ENCODE data around the gene ZNF205. TPM values are rescaled to one million over a fixed set of nuclear protein-coding genes. Genes with fewer than 3 reads are reported as not detected.

The ZNF205 gene
- total and polyA plus RNA-seq, 9 of the 15 experiments (the other 6 are each of a cell fraction or from before 2014, with no cell fraction given): 2.4 to 11.8 (median 5.1) TPM; not detected in 2

DNA sequence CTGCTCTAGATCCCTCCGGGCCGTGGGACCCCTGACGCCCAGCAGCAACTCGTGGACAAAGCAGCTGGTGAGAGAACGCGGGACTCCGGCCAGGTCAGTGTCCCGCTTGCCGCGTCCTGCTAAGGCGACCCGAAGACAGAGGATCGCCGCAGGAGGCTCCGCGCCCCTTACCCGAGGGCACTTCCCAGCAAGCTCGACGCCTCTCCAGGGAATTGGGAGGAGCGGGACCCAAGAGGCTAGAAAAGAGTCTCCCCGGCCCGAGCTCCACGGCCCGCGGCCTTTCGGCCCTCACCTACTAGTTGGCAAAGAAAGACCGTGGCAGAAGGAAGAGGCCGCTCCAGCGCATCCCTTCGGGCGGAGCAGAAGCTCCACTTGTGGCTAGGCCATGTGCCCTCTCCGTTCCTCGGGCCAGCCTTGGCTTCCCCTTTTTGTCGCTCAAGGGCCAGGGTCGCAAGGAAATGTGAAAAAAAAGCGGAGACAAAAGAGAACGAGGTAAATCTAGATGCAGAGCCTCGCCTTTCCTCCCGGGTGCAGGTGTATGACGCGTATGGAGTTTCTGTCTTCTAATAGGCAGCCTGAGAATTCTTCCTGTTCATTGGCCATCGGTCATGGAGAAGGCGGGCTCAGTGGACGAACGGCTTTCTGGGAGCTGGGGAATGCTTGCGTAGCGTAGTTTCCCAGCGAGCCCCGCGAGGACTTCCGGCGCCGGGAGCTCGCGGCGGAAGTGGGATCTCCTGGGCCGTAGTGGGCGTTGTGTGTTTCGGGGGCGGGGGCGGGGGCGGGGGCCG, 22.1 kb downstream of the ZNF205 start, which contains the start of gene ZNF213 (continued):
- TF ChIP-seq POLR2B (IDR thresholded peaks at IDR 0.05; ENCODE audit: low read depth, partially characterized antibody) (peak; percentile 82), ZNF507 (tag; conservative IDR thresholded peaks at IDR 0.05) (no peak), TBL1XR1 (IDR thresholded peaks at IDR 0.05; ENCODE audit: low read length in 2 of 2) (peak in 1 of 2 experiments; percentile 52; a peak in 1 of 4 replicates), ZNF143 (CRISPR knock-in tag; IDR thresholded peaks at IDR 0.05) (peak; percentile 80), NR2C2 (CRISPR knock-in tag; IDR thresholded peaks at IDR 0.05) (0 out of 2 replicates have a peak, but pooled peaks have one; percentile 39), NR2C2 (tag; IDR thresholded peaks at IDR 0.05) (peak; percentile 49; the same call in 1 of the 2 replicates), POLR2A (conservative IDR thresholded peaks at IDR 0.05) (peak; percentile 90), ZNF75A (CRISPR knock-in tag; IDR thresholded peaks at IDR 0.05) (no peak)

DNA sequence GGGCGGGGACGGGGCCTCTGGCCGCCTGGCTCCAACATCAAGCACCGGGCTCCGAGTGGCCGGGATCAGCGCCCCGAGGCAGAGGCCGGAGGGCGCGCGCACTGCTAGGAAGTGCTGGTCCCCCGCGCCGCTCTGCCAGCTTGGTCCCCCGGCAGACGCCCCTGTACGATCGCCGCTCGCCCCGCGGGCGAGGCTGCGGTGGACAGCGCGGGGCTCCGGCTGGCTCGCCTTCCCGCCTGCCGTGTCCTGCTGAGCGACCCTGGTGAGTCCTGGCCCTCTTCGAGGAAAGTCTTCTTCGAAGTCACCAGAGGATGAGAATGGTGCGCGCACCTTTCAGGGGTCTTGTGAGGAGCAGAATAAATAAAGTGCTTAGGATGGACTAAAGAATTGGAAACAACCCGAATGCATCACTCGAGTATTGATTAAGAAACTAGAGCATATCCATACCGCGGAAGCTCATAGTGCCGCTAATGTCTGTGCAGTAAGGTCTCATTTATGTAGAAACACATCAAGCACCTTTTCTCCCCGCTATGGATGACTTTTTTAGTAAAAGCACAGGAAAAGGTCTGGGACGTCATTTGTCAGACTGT, 22.8 kb downstream of the ZNF205 start:
- intact Hi-C loops (cut with micrococcal nuclease): loop anchor here (2.0 kb wide), 1 partner anchor 16 kb away; no protein-coding TSS in a partner anchor
- TF ChIP-seq KLF6 (CRISPR knock-in tag; IDR thresholded peaks at IDR 0.05; ENCODE audit: borderline replicate concordance): no peak
- no peak for TF ChIP-seq PRPF4 (IDR thresholded peaks at IDR 0.05; ENCODE audit: insufficient read depth, low read depth, low read length, poor library complexity, severe bottlenecking)
- TF ChIP-seq, protein P1, sequence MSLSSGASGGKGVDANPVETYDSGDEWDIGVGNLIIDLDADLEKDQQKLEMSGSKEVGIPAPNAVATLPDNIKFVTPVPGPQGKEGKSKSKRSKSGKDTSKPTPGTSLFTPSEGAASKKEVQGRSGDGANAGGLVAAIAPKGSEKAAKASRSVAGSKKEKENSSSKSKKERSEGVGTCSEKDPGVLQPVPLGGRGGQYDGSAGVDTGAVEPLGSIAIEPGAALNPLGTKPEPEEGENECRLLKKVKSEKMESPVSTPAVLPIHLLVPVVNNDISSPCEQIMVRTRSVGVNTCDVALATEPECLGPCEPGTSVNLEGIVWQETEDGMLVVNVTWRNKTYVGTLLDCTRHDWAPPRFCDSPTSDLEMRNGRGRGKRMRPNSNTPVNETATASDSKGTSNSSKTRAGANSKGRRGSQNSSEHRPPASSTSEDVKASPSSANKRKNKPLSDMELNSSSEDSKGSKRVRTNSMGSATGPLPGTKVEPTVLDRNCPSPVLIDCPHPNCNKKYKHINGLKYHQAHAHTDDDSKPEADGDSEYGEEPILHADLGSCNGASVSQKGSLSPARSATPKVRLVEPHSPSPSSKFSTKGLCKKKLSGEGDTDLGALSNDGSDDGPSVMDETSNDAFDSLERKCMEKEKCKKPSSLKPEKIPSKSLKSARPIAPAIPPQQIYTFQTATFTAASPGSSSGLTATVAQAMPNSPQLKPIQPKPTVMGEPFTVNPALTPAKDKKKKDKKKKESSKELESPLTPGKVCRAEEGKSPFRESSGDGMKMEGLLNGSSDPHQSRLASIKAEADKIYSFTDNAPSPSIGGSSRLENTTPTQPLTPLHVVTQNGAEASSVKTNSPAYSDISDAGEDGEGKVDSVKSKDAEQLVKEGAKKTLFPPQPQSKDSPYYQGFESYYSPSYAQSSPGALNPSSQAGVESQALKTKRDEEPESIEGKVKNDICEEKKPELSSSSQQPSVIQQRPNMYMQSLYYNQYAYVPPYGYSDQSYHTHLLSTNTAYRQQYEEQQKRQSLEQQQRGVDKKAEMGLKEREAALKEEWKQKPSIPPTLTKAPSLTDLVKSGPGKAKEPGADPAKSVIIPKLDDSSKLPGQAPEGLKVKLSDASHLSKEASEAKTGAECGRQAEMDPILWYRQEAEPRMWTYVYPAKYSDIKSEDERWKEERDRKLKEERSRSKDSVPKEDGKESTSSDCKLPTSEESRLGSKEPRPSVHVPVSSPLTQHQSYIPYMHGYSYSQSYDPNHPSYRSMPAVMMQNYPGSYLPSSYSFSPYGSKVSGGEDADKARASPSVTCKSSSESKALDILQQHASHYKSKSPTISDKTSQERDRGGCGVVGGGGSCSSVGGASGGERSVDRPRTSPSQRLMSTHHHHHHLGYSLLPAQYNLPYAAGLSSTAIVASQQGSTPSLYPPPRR (CRISPR knock-in tag; IDR thresholded peaks at IDR 0.05; ENCODE audit: borderline replicate concordance): no peak
- TF ChIP-seq MAZ (CRISPR knock-in tag; conservative IDR thresholded peaks at IDR 0.05 in 1 of 2, IDR thresholded peaks at IDR 0.05 in 1 of 2): peak; percentile 38 to 61; a peak in 3 of 4 replicates
- no peak for TF ChIP-seq SREBF1 (IDR thresholded peaks at IDR 0.05; ENCODE audit: borderline replicate concordance, low read depth, low read length)
- no peak for TF ChIP-seq SETDB1 (IDR thresholded peaks at IDR 0.05; ENCODE audit: low read length)
- TF ChIP-seq TARDBP (IDR thresholded peaks at IDR 0.05): no peak
- no peak for TF ChIP-seq PPARD (CRISPR knock-in tag; IDR thresholded peaks at IDR 0.05)
- TF ChIP-seq ZNF507 (tag; conservative IDR thresholded peaks at IDR 0.05): no peak

More for the DNA sequence above, 22.8 kb downstream of the ZNF205 start:
- Histone ChIP-seq H3K27ac (ENCODE audit: extremely low read depth, low read depth, low read length) (peak overlapping the region; percentile 80), H3K79me2 (ENCODE audit: control insufficient read depth, insufficient read depth, low read length) (peaks cover 33% of the 10 kb centered on the region), H3K4me2 (ENCODE audit: insufficient read depth, low read length) (peak overlapping the region; percentile 81), H4K20me1 (replicated peaks; ENCODE audit: control insufficient read depth, insufficient read depth, low read length) (no peaks in the 10 kb centered on the region), H3K9me1 (ENCODE audit: control insufficient read depth, insufficient read depth, low read length) (no peaks in the 10 kb centered on the region), H3K36me3 (ENCODE audit: control insufficient read depth, insufficient read depth, low read length) (peaks cover 20% of the 10 kb centered on the region; the same call in 2 of the 3 replicates), H3K4me1 (replicated peaks in 1 of 2; ENCODE audit: control insufficient read depth in 2 of 2, insufficient read depth in 2 of 2, low read length in 2 of 2) (peaks cover 3 to 24% of the 10 kb centered on the region in 2 experiments; a peak in 3 of 5 replicates), H3K4me3 (peak overlapping the region; percentile 93), H3K9me3 (replicated peaks; ENCODE audit: control insufficient read depth, insufficient read depth, low read depth, low read length) (no peaks in the 10 kb centered on the region), H3K9ac (ENCODE audit: insufficient read depth in 1 of 2, low read depth in 2 of 2, low read length in 2 of 2) (peak overlapping the region; percentile 92 to 98), H3K27me3 (ENCODE audit: control insufficient read depth in 2 of 2, insufficient read depth in 2 of 2, low read length in 2 of 2) (no peaks in the 10 kb centered on the region), H2AFZ (ENCODE audit: low read depth, low read length) (peak overlapping the region; percentile 95)
- ATAC-seq (no peak; the same call in 2 of the 3 replicates), DNase-seq (ENCODE audit: extremely low read depth in 1 of 4, low spot score in 3 of 4) (no peak), FAIRE-seq (peak; percentile 69)
- ChIA-PET CTCF (ENCODE audit: low intra/inter-chr PET ratio) (no interaction called here), POLR2A (interaction anchor here (0.6 to 4.8 kb wide), 16 partner anchors 9 to 1851 kb away, joined by 3 to 32 read pairs (median 4); partner anchors contain the start of genes HCFC1R1 and THOC6)
- in situ Hi-C loops (cut with MboI): no loop called here
- TSS peak; percentile 81 for BruUV-seq (replicated peaks)
- under 1% methylated on average over 35 of the region's 43 CpGs for WGBS (ENCODE audit: insufficient coverage, low coverage, missing lambda C conversion rate)
